Skin epidermis (tissue), 12 donors: ENCODE results near the gene ST8SIA1.

Source experiments
- H3K27ac ChIP-seq, 21 experiments: fragments of 200-600 bp; sonication (generic) in 11 of 21; one replicate each; pipeline ENCODE4 v1.5.0; 2020; ENCODE audit warnings: mild to moderate bottlenecking in 3 of 21, inconsistent platforms in 2 of 21, moderate library complexity in 2 of 21
- H3K4me3 ChIP-seq, 7 experiments: fragments of 200-600 bp; sonication (generic) in 2 of 7; one replicate each; pipeline ENCODE4 v1.5.0; 2020; ENCODE audit warnings: inconsistent platforms in 2 of 7, mild to moderate bottlenecking in 2 of 7, moderate library complexity in 1 of 7

The ST8SIA1 gene

GRCh38 chr12:22256041-22256441, 78.5 kb downstream of the ST8SIA1 start:
- peak overlapping the region in 1 of 21 experiments; percentile 7 for H3K27ac ChIP-seq
- no peak overlapping the region for H3K4me3 ChIP-seq

GRCh38 chr12:22255097-22255496, 79.4 kb downstream of the ST8SIA1 start:
- no peak overlapping the region for H3K4me3 ChIP-seq
- peak overlapping the region in 7 of 21 experiments; percentile 3 to 68 (median 27) for H3K27ac ChIP-seq

GRCh38 chr12:22254478-22254877, 80.0 kb downstream of the ST8SIA1 start:
- Histone ChIP-seq H3K27ac (peak overlapping the region in 7 of 21 experiments; percentile 3 to 68 (median 27)), H3K4me3 (no peak overlapping the region)

- Histone ChIP-seq H3K27ac (no peak overlapping the region), H3K4me3 (no peak overlapping the region)
Measured at GRCh38 chr12:22252057-22252456, 82.5 kb downstream of the ST8SIA1 start.

DNA sequence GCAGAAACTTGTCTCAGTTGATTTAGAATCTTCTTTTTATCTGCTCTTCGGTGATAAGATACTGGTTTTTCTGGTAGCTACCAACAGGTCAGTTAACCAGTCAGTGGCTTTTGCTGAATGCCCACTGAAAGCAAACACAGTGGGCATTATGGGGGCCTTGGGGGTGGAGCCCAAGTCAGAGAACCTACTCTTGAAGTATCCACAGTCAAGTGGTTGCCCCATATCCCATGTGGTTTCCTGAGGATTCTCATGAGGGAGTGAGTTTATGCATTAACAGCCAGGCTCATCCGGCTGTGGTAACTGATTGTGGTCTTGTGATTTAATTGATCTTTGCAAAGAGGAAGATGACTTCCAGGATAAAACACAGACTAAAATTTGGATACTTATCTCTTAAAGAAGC, 83.7 kb downstream of the ST8SIA1 start:
- Histone ChIP-seq H3K27ac (no peak overlapping the region), H3K4me3 (no peak overlapping the region)

DNA sequence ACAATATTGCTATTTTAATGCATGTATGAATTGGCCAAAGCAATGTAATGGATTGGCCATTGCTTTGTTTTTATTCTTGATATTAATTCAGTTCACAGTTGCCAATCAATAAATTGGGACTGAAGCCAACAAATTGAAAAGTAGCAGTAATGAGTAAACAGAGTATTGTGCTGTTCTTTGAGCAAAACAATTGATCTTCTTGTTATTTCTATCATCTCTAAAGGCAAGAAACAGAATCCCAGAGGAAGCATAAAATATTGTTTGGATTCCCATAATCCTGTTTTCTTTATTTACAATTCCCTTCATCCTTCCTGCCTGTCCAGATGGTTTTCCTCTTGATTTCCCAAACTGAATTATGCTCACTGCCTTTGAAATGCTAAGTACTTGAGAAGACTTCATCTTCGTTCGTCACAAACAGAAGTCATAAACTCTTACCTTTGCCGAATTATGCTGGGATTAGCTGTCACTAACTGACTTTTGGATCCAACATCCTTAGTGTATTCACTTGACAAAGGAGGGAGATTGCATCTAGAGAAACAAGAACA, 85.9 kb downstream of the ST8SIA1 start:
- Histone ChIP-seq H3K4me3 (no peak overlapping the region), H3K27ac (no peak overlapping the region)

DNA sequence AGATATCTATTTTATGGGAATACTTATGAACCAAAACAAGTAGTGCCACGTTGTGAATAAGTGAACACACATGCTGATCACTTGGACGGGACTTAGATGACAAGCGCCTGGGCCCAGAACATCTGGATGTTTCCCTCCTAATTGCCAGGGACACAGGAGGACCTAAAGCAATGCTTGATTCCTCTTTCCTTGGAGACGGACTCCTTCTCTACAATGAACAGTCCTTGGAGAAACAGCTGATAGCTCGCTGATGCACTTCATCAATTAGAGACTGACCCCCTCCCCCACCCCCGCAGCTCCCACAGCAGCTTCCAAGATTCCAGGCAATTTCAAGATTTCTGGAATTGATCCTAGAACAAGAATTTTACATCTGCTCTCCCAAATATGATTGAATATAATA, 86.4 kb downstream of the ST8SIA1 start:
- Histone ChIP-seq H3K4me3 (no peak overlapping the region), H3K27ac (no peak overlapping the region)

DNA sequence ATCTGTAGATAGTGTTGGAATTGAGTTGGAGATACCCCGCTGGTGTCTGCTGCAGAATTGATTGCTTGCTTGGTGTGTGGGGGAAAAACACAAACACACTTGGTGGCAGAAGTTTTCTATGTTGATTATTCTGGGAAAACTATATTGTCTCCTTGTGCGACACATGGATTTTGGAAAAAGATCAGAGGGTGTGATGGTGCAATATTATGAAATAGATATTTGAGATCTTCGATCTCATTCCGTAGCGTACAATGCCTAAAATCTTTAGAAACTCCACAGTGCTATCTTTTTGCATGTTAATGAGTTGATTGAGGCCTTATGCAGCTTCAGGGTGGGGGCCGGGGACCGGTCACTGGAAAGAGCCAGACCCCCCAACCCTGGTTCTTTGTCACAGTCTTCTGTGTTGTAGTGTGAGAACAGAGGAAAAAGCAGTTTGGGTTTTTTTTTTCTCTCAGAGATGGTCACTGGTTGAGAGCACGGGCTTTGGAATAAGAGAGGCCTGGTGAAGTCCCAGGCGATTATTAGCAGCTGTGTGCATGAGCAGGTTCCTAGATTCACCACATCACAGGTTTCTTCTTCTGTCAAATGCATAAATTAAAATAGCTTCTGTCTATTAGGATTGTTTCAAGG, 88.2 kb downstream of the ST8SIA1 start:
- H3K27ac ChIP-seq, result no peak overlapping the region

GRCh38 chr12:22242726-22243125, 91.8 kb downstream of the ST8SIA1 start:
- Histone ChIP-seq H3K4me3 (no peak overlapping the region), H3K27ac (no peak overlapping the region)

More for the DNA sequence above, 88.2 kb downstream of the ST8SIA1 start:
- H3K4me3 ChIP-seq, result no peak overlapping the region

GRCh38 chr12:22238211-22238610, 96.3 kb downstream of the ST8SIA1 start:
- Histone ChIP-seq H3K4me3 (no peak overlapping the region), H3K27ac (no peak overlapping the region)

DNA sequence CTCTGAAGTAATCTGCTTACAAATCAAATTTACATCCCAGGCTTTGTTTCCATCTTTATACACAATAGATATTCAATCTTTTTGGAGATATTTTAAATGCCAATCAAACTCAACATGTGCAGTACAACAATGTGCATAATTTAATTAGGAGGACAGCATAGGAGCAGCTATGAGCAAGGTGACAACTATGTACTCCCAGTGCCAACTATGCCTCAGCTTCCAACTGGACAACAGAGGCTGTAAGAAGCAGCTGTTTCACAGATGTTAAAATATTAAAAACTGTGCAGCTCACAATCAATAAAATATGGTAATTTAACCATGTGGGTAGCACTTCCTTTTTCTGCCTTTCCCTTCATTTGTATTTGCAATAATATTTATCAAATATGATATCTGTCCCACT, 99.9 kb downstream of the ST8SIA1 start:
- no peak overlapping the region for H3K27ac ChIP-seq
- no peak overlapping the region for H3K4me3 ChIP-seq

DNA sequence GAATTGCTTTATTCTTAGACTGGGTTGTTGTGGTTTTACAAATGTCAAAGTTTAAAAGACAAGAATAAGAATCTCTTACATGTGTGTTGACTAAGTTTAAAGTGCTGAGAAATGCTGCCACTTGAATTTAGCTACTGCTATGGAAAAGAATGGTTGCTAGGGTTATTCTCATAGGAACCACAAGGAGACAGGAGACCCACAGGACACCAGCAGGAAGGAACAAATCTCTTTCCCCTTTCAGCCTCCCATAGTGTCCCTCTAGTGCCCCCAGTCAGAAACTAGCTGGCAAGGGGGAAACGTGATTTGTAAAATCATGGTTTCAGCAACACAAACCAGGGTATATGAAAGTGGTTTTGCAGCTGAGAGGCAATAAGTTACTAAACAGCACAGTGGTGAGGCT, 102.7 kb downstream of the ST8SIA1 start:
- Histone ChIP-seq H3K4me3 (no peak overlapping the region), H3K27ac (no peak overlapping the region)

GRCh38 chr12:22231078-22231477, 103.4 kb downstream of the ST8SIA1 start:
- Histone ChIP-seq H3K27ac (peak overlapping the region in 1 of 21 experiments; percentile 21), H3K4me3 (no peak overlapping the region)

- peak overlapping the region in 1 of 21 experiments; percentile 27 for H3K27ac ChIP-seq
- no peak overlapping the region for H3K4me3 ChIP-seq
Measured at GRCh38 chr12:22230280-22230794, 104.2 kb downstream of the ST8SIA1 start.

DNA sequence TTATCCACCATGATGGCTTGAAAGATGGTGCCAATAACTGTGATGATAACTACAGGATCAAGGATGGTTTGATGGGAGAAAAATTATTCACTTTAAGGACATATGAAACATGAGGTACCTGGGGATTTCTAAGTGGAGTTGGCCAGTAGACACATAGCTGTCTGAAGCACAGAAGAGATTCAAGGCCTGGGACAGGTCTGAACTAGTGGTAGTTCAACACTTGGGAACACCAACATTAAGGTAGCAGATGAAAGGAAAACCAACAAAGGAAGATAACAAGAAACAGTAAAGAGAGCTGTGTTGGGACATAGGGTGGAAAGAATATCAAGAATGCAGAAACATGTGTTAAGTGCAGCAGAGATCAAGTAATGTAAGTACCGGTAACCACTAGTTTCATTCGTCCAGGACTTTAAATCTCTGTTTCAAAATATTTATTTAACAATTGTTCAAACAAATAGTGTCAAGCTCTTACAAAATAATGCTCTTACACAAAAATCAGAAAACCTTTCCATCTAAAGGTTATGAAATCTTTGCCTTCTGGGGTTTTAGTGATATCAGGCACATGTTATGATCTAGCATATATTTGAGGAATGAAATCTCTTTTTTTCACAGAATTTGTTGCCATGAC, 104.7 kb downstream of the ST8SIA1 start:
- H3K4me3 ChIP-seq, result no peak overlapping the region
- H3K27ac ChIP-seq, result peak overlapping the region in 2 of 21 experiments; percentile 27 to 33

DNA sequence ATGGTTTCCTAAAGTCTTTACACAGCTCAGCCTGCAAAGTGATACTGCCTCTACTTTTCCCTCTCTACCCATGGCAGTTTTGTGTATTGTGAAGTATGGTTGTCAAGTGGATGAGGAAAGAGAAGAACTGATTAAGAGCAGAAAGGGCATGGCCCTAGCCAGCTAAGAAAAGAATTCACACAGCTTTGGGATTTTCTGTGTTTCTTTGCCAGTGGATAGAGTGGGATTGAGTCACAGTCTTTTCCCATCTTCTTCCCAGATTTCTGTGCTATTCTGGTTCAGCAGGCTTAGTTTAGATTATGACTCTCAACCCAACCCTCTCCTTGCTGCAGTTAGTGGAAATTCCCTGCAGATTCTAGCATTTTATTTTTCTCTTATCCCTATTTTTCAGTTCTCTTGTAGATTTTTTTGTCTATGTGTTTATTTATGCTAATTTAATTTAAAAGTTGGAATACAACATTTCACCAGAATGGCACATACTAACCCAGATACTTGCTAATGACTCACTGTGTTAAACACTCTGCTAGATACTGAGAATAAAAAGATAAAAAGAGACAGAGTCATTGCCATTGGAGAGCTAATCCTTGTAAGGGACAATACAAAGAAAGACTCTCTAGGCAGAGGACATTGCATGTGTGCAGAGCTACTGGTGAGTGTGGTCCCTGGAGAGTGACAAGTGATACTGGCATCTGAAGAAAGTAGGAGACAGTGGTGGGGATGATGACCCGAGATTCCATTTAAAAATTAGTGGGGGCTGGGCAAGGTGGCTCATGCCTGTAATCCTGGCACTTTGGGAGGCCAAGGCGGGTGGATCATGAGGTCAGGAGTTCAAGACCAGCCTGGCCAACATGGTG, 106.3 kb downstream of the ST8SIA1 start:
- no peak overlapping the region for H3K4me3 ChIP-seq
- H3K27ac ChIP-seq, result peak overlapping the region in 4 of 21 experiments; percentile 11 to 48 (median 32)

DNA sequence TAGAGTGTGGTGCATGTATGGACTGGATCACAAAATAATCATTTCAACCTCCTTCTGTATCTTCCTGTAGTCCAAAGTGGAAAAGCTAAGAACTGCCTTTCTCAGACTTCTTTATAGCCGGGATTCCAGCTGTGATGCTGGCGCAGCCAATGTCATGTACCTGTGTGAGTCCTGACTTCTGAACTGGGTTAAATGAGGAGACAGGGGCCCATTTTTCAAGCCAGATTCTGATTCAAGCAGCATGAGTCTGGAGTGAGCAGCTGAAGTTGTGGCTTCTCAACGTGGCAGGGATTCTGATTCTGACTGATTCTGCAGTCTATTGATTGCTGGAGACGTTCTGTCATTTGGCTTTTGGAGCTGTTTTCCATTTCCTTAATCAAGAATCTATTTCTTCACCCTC, 111.2 kb downstream of the ST8SIA1 start:
- H3K27ac ChIP-seq, result no peak overlapping the region
- no peak overlapping the region for H3K4me3 ChIP-seq

DNA sequence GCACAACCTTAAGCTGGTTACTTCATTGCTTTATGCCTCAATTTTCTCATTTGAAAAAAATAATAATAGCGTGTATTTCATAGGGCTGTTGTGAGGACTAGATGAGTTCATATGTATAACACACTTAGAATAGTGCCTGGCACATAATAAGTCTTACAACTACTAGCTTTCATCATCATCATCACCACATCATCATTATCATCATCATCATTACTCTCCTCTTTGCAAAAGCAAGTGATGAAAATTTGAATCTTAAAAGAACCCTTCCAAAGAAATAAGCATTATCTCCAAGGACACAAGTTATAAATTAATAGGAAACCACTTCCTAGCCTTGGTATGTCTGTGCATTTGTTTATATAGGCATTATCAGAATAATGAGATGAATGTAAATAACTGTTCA, 117.0 kb downstream of the ST8SIA1 start:
- H3K27ac ChIP-seq, result no peak overlapping the region
- no peak overlapping the region for H3K4me3 ChIP-seq

DNA sequence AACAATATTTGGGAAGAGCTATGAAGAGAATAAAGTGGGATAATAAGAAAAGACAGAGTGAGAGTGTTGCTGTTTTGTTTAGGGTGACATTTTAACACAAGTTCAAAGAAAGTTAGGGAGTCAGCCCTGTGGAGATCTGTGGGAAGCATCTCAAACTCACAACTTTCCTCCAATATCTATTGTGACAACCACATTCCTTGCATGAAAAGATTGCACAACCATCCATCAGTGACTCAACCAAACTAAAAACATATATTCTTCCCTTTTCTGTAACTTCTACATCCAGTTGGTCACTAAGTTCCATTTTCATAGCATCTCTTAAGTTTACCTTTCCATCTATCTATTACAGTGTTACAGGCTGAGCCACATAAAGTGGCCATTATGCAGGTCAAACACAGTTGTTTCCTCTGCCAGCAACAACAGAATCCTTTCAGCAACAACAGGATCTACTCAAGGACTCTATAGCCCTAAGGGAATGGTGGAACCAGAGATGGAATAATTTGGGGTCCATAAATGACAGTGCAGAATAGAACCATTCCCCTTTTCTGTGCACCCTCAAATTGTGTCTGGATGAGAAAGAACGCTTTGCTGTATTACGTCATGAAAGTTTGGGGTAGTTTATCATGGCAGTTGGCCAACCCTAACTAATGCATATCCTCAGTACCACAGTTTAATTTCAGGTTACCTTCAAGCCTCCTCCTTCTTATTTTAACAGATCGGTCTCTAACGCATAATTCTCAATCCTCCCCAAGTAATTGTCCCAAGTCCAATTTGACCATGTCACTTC, 118.8 kb downstream of the ST8SIA1 start:
- Histone ChIP-seq H3K4me3 (no peak overlapping the region), H3K27ac (no peak overlapping the region)
